ENCODE results near the gene DCDC2. TPM values are rescaled to one million over a fixed set of nuclear protein-coding genes. Genes with fewer than 3 reads are reported as not detected.
"Not testable (repeated sequence)": the region's sequence is repeated elsewhere in the genome, so short reads cannot be mapped to it uniquely, and the experiment has no call there.

Gene DCDC2
- total RNA-seq, 4 donors from 2014 or later: 0.64 to 1.6 (median 1.2) TPM; not detected in 1

DNA sequence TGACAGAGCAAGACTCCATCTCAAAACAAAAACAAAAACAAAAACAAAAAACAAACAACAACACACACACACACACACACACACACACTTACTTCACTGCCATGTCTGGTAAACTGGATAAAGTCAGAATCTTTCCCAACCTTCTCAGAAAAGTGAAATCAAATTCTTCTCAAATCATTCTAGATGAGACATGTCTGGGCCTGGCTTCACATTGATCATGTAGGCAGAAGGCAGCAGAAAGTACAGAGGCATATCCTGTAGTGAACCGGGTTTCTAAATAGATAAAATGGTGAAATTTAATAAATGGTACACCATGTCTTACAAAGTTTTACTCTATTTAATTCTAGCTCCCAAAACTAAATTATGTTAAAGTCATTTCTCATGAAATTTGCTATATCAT is 30.0 kb upstream of the DCDC2 start:
- intact Hi-C loops (cut with DNase I; ENCODE audit: low total_unique reads) (no loop called here), in situ Hi-C loops (cut with MboI; ENCODE audit: low pct_ligation_motif_present in 1 of 4, low pct_unique_long_range_greater_than_20kb in 1 of 4, low sequenced_read_pairs in 3 of 4) (loop anchor here in 1 of 4 donors (5.0 kb wide), 1 partner anchor 106 kb away; no protein-coding TSS in a partner anchor)
- H3K27ac ChIP-seq: no peak overlapping the region
- no peak for DNase-seq
- H3K4me1 ChIP-seq: no peaks in the 10 kb centered on the region
- no peak overlapping the region for H3K4me3 ChIP-seq
- TF ChIP-seq POLR2A (IDR thresholded peaks at IDR 0.05) (no peak), EP300 (IDR thresholded peaks at IDR 0.05; ENCODE audit: low read depth) (no peak), POLR2AphosphoS5 (IDR thresholded peaks at IDR 0.05) (no peak)
- TF ChIP-seq, protein P1, sequence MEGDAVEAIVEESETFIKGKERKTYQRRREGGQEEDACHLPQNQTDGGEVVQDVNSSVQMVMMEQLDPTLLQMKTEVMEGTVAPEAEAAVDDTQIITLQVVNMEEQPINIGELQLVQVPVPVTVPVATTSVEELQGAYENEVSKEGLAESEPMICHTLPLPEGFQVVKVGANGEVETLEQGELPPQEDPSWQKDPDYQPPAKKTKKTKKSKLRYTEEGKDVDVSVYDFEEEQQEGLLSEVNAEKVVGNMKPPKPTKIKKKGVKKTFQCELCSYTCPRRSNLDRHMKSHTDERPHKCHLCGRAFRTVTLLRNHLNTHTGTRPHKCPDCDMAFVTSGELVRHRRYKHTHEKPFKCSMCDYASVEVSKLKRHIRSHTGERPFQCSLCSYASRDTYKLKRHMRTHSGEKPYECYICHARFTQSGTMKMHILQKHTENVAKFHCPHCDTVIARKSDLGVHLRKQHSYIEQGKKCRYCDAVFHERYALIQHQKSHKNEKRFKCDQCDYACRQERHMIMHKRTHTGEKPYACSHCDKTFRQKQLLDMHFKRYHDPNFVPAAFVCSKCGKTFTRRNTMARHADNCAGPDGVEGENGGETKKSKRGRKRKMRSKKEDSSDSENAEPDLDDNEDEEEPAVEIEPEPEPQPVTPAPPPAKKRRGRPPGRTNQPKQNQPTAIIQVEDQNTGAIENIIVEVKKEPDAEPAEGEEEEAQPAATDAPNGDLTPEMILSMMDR (IDR thresholded peaks at IDR 0.05): no peak
- H3K9me3 ChIP-seq: no peaks in the 10 kb centered on the region
- 87 to 100% methylated on average over 1 of the region's 1 CpG for WGBS, 2 donors (ENCODE audit: low coverage in 1 of 2)
- H3K27me3 ChIP-seq: no peaks in the 10 kb centered on the region
- no peaks in the 10 kb centered on the region for H3K36me3 ChIP-seq

DNA sequence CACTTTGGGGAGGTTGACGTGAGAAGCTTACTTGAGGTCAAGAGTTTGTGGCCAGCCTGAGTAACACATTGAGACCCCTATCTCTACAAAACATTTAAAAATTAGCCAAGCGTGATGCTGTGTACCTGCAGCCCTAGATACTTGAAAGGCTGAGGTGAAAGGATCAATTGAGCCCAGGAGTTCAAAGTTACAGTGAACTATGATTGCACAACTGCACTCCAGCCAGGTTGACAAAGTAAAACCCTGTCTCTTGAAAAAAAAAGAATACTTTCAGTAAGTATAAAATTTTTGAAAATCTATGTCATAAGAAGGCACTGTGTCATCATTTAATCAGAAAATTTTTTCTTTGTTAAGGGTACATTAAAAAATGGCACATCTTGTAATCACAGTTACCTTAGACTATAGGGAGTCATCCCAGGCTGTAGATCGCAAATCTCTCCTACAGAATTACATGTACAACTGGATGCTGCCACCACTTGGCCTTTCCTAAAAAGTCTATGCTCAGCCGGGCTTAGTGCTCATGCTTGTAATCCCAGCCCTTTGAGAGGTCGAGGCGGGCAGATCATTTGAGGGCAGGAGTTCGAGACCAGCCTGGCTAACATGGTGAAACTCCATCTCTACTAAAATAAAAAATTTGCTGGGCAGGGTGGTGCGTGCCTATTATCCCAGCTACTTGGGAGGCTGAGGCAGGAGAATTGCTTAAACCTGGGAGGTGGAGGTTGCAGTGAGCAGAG is 27.8 kb upstream of the DCDC2 start:
- intact Hi-C loops (cut with DNase I; ENCODE audit: low total_unique reads) (no loop called here), in situ Hi-C loops (cut with MboI; ENCODE audit: low pct_ligation_motif_present in 1 of 4, low pct_unique_long_range_greater_than_20kb in 1 of 4, low sequenced_read_pairs in 3 of 4) (loop anchor here in 1 of 4 donors (5.0 kb wide), 1 partner anchor 103 kb away; no protein-coding TSS in a partner anchor)
- Histone ChIP-seq H3K36me3 (no peaks in the 10 kb centered on the region), H3K9me3 (no peaks in the 10 kb centered on the region), H3K4me1 (no peaks in the 10 kb centered on the region), H3K27me3 (no peaks in the 10 kb centered on the region), H3K4me3 (no peak overlapping the region), H3K27ac (no peak overlapping the region)
- TF ChIP-seq EP300 (IDR thresholded peaks at IDR 0.05; ENCODE audit: low read depth) (no peak), POLR2A (IDR thresholded peaks at IDR 0.05) (no peak), POLR2AphosphoS5 (IDR thresholded peaks at IDR 0.05) (no peak)
- TF ChIP-seq, protein P1 (IDR thresholded peaks at IDR 0.05): no peak
- DNase-seq: no peak
- 62 to 67% methylated on average over 4 to 8 of the region's 8 CpGs for WGBS, 2 donors (ENCODE audit: low coverage in 1 of 2)

DNA sequence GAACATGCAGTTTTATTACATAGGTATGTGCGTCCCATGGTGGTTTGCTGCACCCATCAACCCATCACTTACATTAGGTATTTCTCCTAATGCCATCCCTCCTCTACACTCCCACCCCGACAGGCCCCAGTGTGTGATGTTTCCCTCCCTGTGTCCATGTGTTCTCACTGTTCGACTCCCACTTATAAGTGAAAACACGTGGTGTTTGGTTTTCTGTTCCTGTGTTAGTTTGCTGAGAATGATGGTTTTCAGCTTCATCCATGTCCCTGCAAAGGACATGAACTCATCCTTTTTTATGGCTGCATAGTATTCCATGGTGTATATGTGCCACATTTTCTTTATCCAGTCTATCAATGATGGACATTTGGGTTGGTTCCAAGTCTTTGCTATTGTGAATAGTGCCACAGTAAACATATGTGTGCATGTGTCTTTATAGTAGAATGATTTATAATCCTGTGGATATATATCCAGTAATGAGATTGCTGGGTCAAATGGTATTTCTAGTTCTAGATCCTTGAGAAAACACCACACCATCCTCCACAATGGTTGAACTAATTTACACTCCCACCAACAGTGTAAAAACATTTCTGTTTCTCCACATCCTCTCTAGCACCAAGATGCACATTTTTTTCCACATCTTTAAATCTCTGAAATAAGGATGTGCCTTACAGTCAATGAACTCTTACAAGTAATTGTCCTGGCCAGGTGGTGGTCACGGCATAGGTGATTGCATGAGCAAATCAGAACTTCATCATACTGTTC is 26.7 kb upstream of the DCDC2 start:
- DNase-seq; H3K27ac ChIP-seq; H3K4me1 ChIP-seq; H3K4me3 ChIP-seq; H3K27me3 ChIP-seq; H3K36me3 ChIP-seq; intact Hi-C loops (cut with DNase I; ENCODE audit: low total_unique reads); H3K9me3 ChIP-seq: not testable (repeated sequence)
- in situ Hi-C loops (cut with MboI; ENCODE audit: low pct_ligation_motif_present in 1 of 4, low pct_unique_long_range_greater_than_20kb in 1 of 4, low sequenced_read_pairs in 3 of 4): loop anchor here in 1 of 4 donors (5.0 kb wide), 1 partner anchor 102 kb away; no protein-coding TSS in a partner anchor
- 84 to 88% methylated on average over 5 of the region's 5 CpGs for WGBS, 2 donors (ENCODE audit: low coverage in 1 of 2)

DNA sequence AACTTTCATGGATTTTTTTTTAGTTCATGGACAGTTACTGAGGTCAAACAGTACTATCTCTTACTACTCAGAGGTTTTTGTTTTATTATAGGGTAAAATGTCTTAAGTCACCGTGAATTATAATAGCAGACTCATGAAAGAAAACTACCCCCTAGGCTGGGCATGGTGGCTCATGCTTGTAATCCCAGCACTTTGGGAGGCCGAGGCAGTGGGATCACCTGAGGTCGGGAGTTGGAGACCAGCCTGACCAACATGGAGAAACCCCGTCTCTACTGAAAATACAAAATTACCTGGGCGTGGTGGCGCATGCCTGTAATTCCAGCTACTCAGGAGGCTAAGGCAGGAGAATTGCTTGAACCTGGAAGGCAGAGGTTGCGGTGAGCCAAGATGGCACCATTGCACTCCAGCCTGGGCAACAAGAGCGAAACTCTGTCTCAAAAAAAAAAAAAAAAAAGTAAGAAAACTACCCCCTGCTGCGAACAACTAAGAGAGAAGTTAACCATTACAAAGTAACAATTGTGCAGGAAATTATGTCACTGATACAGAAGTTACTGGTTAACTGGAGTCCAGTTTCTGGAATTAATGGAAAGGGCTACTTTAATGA is 25.1 kb upstream of the DCDC2 start:
- H3K4me3 ChIP-seq; H3K4me1 ChIP-seq; H3K36me3 ChIP-seq; H3K27me3 ChIP-seq; H3K27ac ChIP-seq; intact Hi-C loops (cut with DNase I; ENCODE audit: low total_unique reads); in situ Hi-C loops (cut with MboI; ENCODE audit: low pct_ligation_motif_present in 1 of 4, low pct_unique_long_range_greater_than_20kb in 1 of 4, low sequenced_read_pairs in 3 of 4); DNase-seq; H3K9me3 ChIP-seq: not testable (repeated sequence)
- WGBS, 2 donors (ENCODE audit: low coverage in 1 of 2): 81 to 91% methylated on average over 5 to 9 of the region's 9 CpGs

DNA sequence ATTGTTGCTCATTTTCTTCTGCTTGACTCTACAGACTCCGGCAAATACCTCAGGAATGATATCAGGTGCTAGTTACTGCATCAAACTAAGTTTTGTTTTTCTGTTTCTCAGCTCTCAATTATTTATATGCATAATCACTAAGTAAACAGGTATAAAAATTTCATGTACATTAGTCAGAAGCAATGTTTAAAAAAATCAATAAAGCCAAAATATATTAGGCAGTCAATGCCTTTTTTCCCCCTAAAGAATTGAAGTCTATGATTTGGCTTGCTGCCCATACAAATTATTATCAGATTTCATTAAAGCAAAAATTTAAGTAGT is 24.3 kb upstream of the DCDC2 start:
- Histone ChIP-seq H3K27me3 (no peaks in the 10 kb centered on the region), H3K36me3 (no peaks in the 10 kb centered on the region), H3K4me1 (no peaks in the 10 kb centered on the region), H3K4me3 (no peak overlapping the region), H3K9me3 (no peaks in the 10 kb centered on the region), H3K27ac (no peak overlapping the region)
- in situ Hi-C loops (cut with MboI; ENCODE audit: low pct_ligation_motif_present in 1 of 4, low pct_unique_long_range_greater_than_20kb in 1 of 4, low sequenced_read_pairs in 3 of 4): no loop called here
- TF ChIP-seq POLR2AphosphoS5 (IDR thresholded peaks at IDR 0.05) (no peak), EP300 (IDR thresholded peaks at IDR 0.05; ENCODE audit: low read depth) (no peak), POLR2A (IDR thresholded peaks at IDR 0.05) (no peak)
- TF ChIP-seq, protein P1 (IDR thresholded peaks at IDR 0.05): no peak
- WGBS, 2 donors (ENCODE audit: low coverage in 1 of 2): 88 to 94% methylated on average over 1 of the region's 1 CpG
- no peak for DNase-seq
- intact Hi-C loops (cut with DNase I; ENCODE audit: low total_unique reads): no loop called here

Data from transverse colon (tissue), 4 donors.